GM12873 (cell line): Measurements from ENCODE around the gene DICER1.

ENCODE experiments used
- CTCF ChIP-seq: IDR thresholded peaks from 2 replicates; pipeline ENCODE4 v1.5.1; 2012; ENCODE audit warnings: low read depth, mild to moderate bottlenecking, moderate library complexity, low read length, control low read depth; ENCODE audit not compliant: insufficient read depth; ENCODE audit errors: missing control alignments

DICER1 gene

GRCh38 chr14:95043314-95043713, 114.0 kb downstream of the DICER1 start:
- TF ChIP-seq CTCF, result no peak

GRCh38 chr14:95041477-95042020, 115.8 kb downstream of the DICER1 start:
- TF ChIP-seq CTCF, result no peak

- no peak for TF ChIP-seq CTCF
Measured at GRCh38 chr14:95040708-95041476, 116.4 kb downstream of the DICER1 start.

- TF ChIP-seq CTCF, result no peak
Measured at GRCh38 chr14:95039993-95040348, 117.4 kb downstream of the DICER1 start.

- TF ChIP-seq CTCF, result no peak
Measured at GRCh38 chr14:95039259-95039992, 117.9 kb downstream of the DICER1 start.

GRCh38 chr14:95038521-95039250, 118.6 kb downstream of the DICER1 start:
- TF ChIP-seq CTCF, result no peak

GRCh38 chr14:95037273-95037672, 120.1 kb downstream of the DICER1 start:
- TF ChIP-seq CTCF, result no peak
